CD4-positive, alpha-beta T cell (primary cell): ENCODE data around the gene MTERF4. TPM values are rescaled to one million over a fixed set of nuclear protein-coding genes. Genes with fewer than 3 reads are reported as not detected.

Experiments used
- ATAC-seq: fragments of 200-7000 bp; cut with Tn5 transposase; one replicate; pipeline ENCODE4 v1.10.0; 2022; ENCODE audit warnings: mild to moderate bottlenecking; ENCODE audit not compliant: poor library complexity
- CTCF ChIA-PET: fragments of 350-600 bp; sonication (Branson Sonifier 250); formaldehyde crosslinking; loops from one replicate; lab custom pipeline; 2021; ENCODE audit warnings: antibody characterized with exemption, inconsistent platforms; lab: Charles Lee
- POLR2A ChIA-PET: fragments of 350-600 bp; sonication (Branson Sonifier 250); formaldehyde crosslinking; loops from one replicate; lab custom pipeline; 2021; ENCODE audit warnings: antibody characterized with exemption, inconsistent platforms; lab: Charles Lee
- DNase-seq, 14 experiments: peaks; one replicate each; pipeline ENCODE4 v3.0.0-alpha.2; 2013 to 2020; ENCODE audit warnings: mixed read lengths in 2 of 14
- H3K27ac ChIP-seq, 2 donors: one replicate each; pipeline versions ENCODE4 v1.5.1 to v1.7.0; 2013; ENCODE audit warnings: low read length in 2 of 2, low read depth in 1 of 2, mild to moderate bottlenecking in 1 of 2
- H3K27me3 ChIP-seq, 2 experiments: 1 replicate in 1 of 2; 2 replicates in 1 of 2; pipeline versions ENCODE4 v1.6.1 to v1.7.0; 2013; ENCODE audit warnings: low read length in 2 of 2, control low read depth in 1 of 2, mild to moderate bottlenecking in 1 of 2, moderate library complexity in 1 of 2; ENCODE audit not compliant: insufficient read depth in 2 of 2, control insufficient read depth in 1 of 2
- H3K36me3 ChIP-seq: one replicate; pipeline ENCODE4 v1.6.1; 2013; ENCODE audit warnings: low read length, control low read depth; ENCODE audit not compliant: insufficient read depth
- H3K4me1 ChIP-seq: one replicate; pipeline ENCODE4 v1.6.1; 2013; ENCODE audit warnings: low read length, control low read depth; ENCODE audit not compliant: insufficient read depth
- H3K4me3 ChIP-seq: one replicate; pipeline ENCODE4 v1.5.1; 2013; ENCODE audit warnings: mild to moderate bottlenecking, low read length, moderate library complexity
- H3K9me3 ChIP-seq, 2 experiments: 1 replicate in 1 of 2; 2 replicates in 1 of 2; pipeline versions ENCODE4 v1.6.1 to v1.7.0; 2013; ENCODE audit warnings: low read length in 2 of 2, mild to moderate bottlenecking in 2 of 2, control low read depth in 1 of 2, moderate library complexity in 1 of 2; ENCODE audit not compliant: control insufficient read depth in 1 of 2, insufficient read depth in 1 of 2
- H3K27ac Mint-ChIP-seq: one replicate; pipeline ENCODE4 v1.8.0; 2020; ENCODE audit warnings: mixed read lengths
- H3K27me3 Mint-ChIP-seq: one replicate; pipeline ENCODE4 v1.8.0; 2021; ENCODE audit warnings: mixed read lengths
- H3K36me3 Mint-ChIP-seq: one replicate; pipeline ENCODE4 v1.8.0; 2021; ENCODE audit warnings: low read depth, mixed read lengths
- H3K4me1 Mint-ChIP-seq: one replicate; pipeline ENCODE4 v1.8.0; 2021; ENCODE audit warnings: low read depth, mixed read lengths
- H3K4me3 Mint-ChIP-seq: one replicate; pipeline ENCODE4 v1.8.0; 2020; ENCODE audit warnings: mild to moderate bottlenecking, mixed read lengths
- H3K9me3 Mint-ChIP-seq: one replicate; pipeline ENCODE4 v1.8.0; 2020; ENCODE audit warnings: mixed read lengths
- CTCF ChIP-seq: fragments of 200-600 bp; IDR thresholded peaks from one replicate; pipeline ENCODE4 v1.8.0; 2022; ENCODE audit warnings: antibody characterized with exemption, mild to moderate bottlenecking
- intact Hi-C, 2 experiments: fragments of 100-400 bp; cut with DNase I in 1 of 2; cut with micrococcal nuclease in 1 of 2; formaldehyde crosslinking; loops; one replicate each; pipeline versions ENCODE4 v1.15.1 to v1.9.0; 2023 to 2025; cut with DNase I, micrococcal nuclease
- polyA plus RNA-seq, 2 donors: library from polyadenylated mRNA; unstranded; fragments of 120-200 nt; gene quantifications; one replicate each; pipeline ENCODE4 v1.2.1, GENCODE V29; 2013
- total RNA-seq, 174 experiments: library from RNA in 2 of 174; stranded (reverse) in 2 of 174; gene quantifications; one replicate each; pipeline ENCODE4 v1.2.3 and lab custom pipeline; 2021 to 2026

Gene MTERF4
- total RNA-seq (10 to 100 TPM; 84.0 to 87.5 TPM), total RNA-seq (lab: John Stamatoyannopoulos, UW) (39.4 to 337 (median 115) reads per million in 172 experiments)
- 93.2 TPM for polyA plus RNA-seq (2013, experiment 1 of 2)
- polyA plus RNA-seq (2013, experiment 2 of 2) = 84.8 TPM

GRCh38 chr2:241102239-241102803 lies at the start of gene MTERF4:
Gene MTERF4 (minus strand): TSS chr2:241102287. CDS start chr2:241102273, 14 bp downstream.
- CTCF ChIA-PET = interaction anchor here (1.9 kb wide), 1 partner anchor 24 kb away, joined by 6 read pairs; no protein-coding TSS in a partner anchor

GRCh38 chr2:241150660-241151530 lies 48.8 kb upstream of the MTERF4 start:
- peak in 1 of 14 experiments; percentile 8 for DNase-seq
- Histone ChIP-seq H3K27ac (peak overlapping the region in 1 of 2 donors; percentile 41), H3K4me3 (peak overlapping the region; percentile 93), H3K4me1 (peaks cover 36% of the 10 kb centered on the region), H3K9me3 (no peaks in the 10 kb centered on the region), H3K27me3 (no peaks in the 10 kb centered on the region), H3K36me3 (peaks cover 15% of the 10 kb centered on the region)
- no peak for TF ChIP-seq CTCF
- ATAC-seq = no peak
- CTCF ChIA-PET = interaction anchor here (0.9 to 6.9 kb wide), 9 partner anchors 30 to 236 kb away, joined by 3 to 66 read pairs (median 5); no protein-coding TSS in a partner anchor
- Mint-ChIP-seq H3K36me3 (peaks cover 39% of the 10 kb centered on the region), H3K27me3 (no peaks in the 10 kb centered on the region), H3K4me3 (peak overlapping the region; percentile 97), H3K27ac (peak overlapping the region; percentile 89), H3K9me3 (no peaks in the 10 kb centered on the region), H3K4me1 (peaks cover 43% of the 10 kb centered on the region)
- POLR2A ChIA-PET = interaction anchor here (0.6 to 4.9 kb wide), 15 partner anchors 24 to 565 kb away, joined by 3 to 73 read pairs (median 5); partner anchors contain the start of genes ATG4B, CAPN10, HDLBP and MTERF4
- intact Hi-C loops = loop anchor here (1.0 to 10.0 kb wide), 12 partner anchors 49 to 584 kb away; partner anchors contain the start of genes D2HGDH (in 1 of the 2), FARP2 (in 1 of the 2), MTERF4 (in 1 of the 2) and STK25 (in 1 of the 2)

More at GRCh38 chr2:241102239-241102803, at the start of gene MTERF4:
- Histone ChIP-seq H3K36me3 (peaks cover 40% of the 10 kb centered on the region), H3K4me3 (peak within 1 kb of the TSS; percentile 65), H3K4me1 (peaks cover 80% of the 10 kb centered on the region), H3K9me3 (no peaks in the 10 kb centered on the region), H3K27me3 (no peaks in the 10 kb centered on the region), H3K27ac (peak within 1 kb of the TSS; percentile 84 to 90)
- Mint-ChIP-seq H3K36me3 (peaks cover 53% of the 10 kb centered on the region), H3K4me1 (peaks cover 73% of the 10 kb centered on the region), H3K27ac (peak within 1 kb of the TSS; percentile 95), H3K27me3 (no peaks in the 10 kb centered on the region), H3K4me3 (peak within 1 kb of the TSS; percentile 95), H3K9me3 (no peaks in the 10 kb centered on the region)
- ATAC-seq (peak; percentile 93), DNase-seq (peak; percentile 79 to 95 (median 88))
- TF ChIP-seq CTCF = no peak
- POLR2A ChIA-PET = interaction anchor here (0.6 to 4.2 kb wide), 22 partner anchors 9 to 600 kb away, joined by 3 to 73 read pairs (median 4); partner anchors contain the start of genes HDLBP, ING5, PASK and PPP1R7
- intact Hi-C loops = loop anchor here (1.0 to 10.0 kb wide), 6 partner anchors 46 to 518 kb away; partner anchors contain the start of genes CAPN10 (in 1 of the 2), HDLBP (in 1 of the 2), PASK (in 1 of the 2) and PPP1R7 (in 1 of the 2)
